ENCODE measurements around the gene SCAND1.

The SCAND1 gene

GRCh38 chr20:35934050-35934449 is 20.3 kb downstream of the SCAND1 start:
- Histone ChIP-seq H3K9ac (ENCODE audit: low read length) (no peak overlapping the region), H3K36me3 (ENCODE audit: control insufficient read depth, insufficient read depth, low read length, severe bottlenecking) (peaks cover 24% of the 10 kb centered on the region), H3K27me3 (replicated peaks; ENCODE audit: control insufficient read depth, insufficient read depth, low read length) (no peaks in the 10 kb centered on the region), H3K9me3 (ENCODE audit: control insufficient read depth, low read length) (no peaks in the 10 kb centered on the region), H3K4me3 (ENCODE audit: low read length) (no peak overlapping the region), H3K4me1 (ENCODE audit: control insufficient read depth, insufficient read depth, low read length) (no peaks in the 10 kb centered on the region)
- no peak for DNase-seq (ENCODE audit: low read depth)

- H3K36me3 ChIP-seq (ENCODE audit: control insufficient read depth, insufficient read depth, low read length, severe bottlenecking), result peaks cover 35% of the 10 kb centered on the region
- H3K27me3 ChIP-seq (replicated peaks; ENCODE audit: control insufficient read depth, insufficient read depth, low read length), result no peaks in the 10 kb centered on the region
- H3K4me3 ChIP-seq (ENCODE audit: low read length), result no peak overlapping the region
- H3K9ac ChIP-seq (ENCODE audit: low read length), result no peak overlapping the region
- H3K4me1 ChIP-seq (ENCODE audit: control insufficient read depth, insufficient read depth, low read length), result no peaks in the 10 kb centered on the region
- H3K9me3 ChIP-seq (ENCODE audit: control insufficient read depth, low read length), result no peaks in the 10 kb centered on the region
- DNase-seq (ENCODE audit: low read depth), result no peak
These were observed 25.0 kb downstream of the SCAND1 start for GRCh38 chr20:35929301-35929700.

DNA sequence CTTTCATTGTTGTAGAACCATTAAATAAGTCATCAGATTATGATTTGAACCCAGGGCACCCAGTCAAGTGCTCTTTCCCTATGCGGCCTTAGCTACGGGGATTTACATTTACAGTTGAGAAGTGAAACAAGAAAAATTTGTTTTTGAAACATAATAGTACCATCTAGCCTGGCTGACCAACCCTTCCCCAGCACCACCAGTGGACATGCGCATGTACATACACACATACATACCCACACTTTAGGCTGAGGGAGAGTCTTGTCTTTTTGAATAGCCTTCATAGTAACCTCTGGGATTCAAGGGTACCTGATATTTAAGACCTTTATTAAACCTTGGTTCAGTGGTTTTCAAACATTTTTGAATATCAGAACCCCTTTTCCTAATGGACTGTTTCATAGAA is 33.8 kb downstream of the SCAND1 start:
- no peak for DNase-seq (ENCODE audit: low read depth)
- H3K36me3 ChIP-seq (ENCODE audit: control insufficient read depth, insufficient read depth, low read length, severe bottlenecking), result peaks cover 41% of the 10 kb centered on the region
- no peaks in the 10 kb centered on the region for H3K27me3 ChIP-seq (replicated peaks; ENCODE audit: control insufficient read depth, insufficient read depth, low read length)
- no peak overlapping the region for H3K4me3 ChIP-seq (ENCODE audit: low read length)
- H3K9ac ChIP-seq (ENCODE audit: low read length), result no peak overlapping the region
- no peaks in the 10 kb centered on the region for H3K4me1 ChIP-seq (ENCODE audit: control insufficient read depth, insufficient read depth, low read length)
- H3K9me3 ChIP-seq (ENCODE audit: control insufficient read depth, low read length), result no peaks in the 10 kb centered on the region

- Histone ChIP-seq H3K36me3 (ENCODE audit: control insufficient read depth, insufficient read depth, low read length, severe bottlenecking) (peaks cover 62% of the 10 kb centered on the region), H3K4me1 (ENCODE audit: control insufficient read depth, insufficient read depth, low read length) (no peaks in the 10 kb centered on the region), H3K27me3 (replicated peaks; ENCODE audit: control insufficient read depth, insufficient read depth, low read length) (no peaks in the 10 kb centered on the region), H3K9me3 (ENCODE audit: control insufficient read depth, low read length) (no peaks in the 10 kb centered on the region), H3K9ac (ENCODE audit: low read length) (no peak overlapping the region), H3K4me3 (ENCODE audit: low read length) (no peak overlapping the region)
- no peak for DNase-seq (ENCODE audit: low read depth)
These were observed 36.3 kb downstream of the SCAND1 start for GRCh38 chr20:35918021-35918420.

DNA sequence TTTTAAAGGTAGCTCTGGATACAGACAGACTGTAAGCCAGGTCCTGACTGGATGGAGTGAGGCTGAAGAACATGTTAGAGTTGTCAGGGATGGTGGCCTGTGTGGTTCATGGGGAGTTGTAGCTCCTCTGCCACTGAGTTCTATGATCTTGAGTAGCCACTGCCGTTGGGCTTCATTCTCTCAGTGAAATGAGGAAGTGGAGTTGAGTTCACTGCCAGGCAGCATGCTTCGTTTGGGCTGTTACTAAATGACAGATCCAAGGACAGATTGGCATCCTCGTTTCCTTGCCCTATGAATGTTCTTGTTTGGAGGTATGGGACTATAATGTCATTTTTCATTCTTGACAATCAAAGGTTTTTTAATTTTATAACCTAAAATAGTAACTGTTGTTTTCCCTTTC is 37.2 kb downstream of the SCAND1 start:
- H3K4me1 ChIP-seq (ENCODE audit: control insufficient read depth, insufficient read depth, low read length), result no peaks in the 10 kb centered on the region
- H3K9ac ChIP-seq (ENCODE audit: low read length), result no peak overlapping the region
- H3K9me3 ChIP-seq (ENCODE audit: control insufficient read depth, low read length), result no peaks in the 10 kb centered on the region
- peaks cover 61% of the 10 kb centered on the region for H3K36me3 ChIP-seq (ENCODE audit: control insufficient read depth, insufficient read depth, low read length, severe bottlenecking)
- H3K27me3 ChIP-seq (replicated peaks; ENCODE audit: control insufficient read depth, insufficient read depth, low read length), result no peaks in the 10 kb centered on the region
- DNase-seq (ENCODE audit: low read depth), result no peak
- H3K4me3 ChIP-seq (ENCODE audit: low read length), result no peak overlapping the region

GRCh38 chr20:35912881-35913280 is 41.4 kb downstream of the SCAND1 start:
- DNase-seq (ENCODE audit: low read depth), result no peak
- peaks cover 40% of the 10 kb centered on the region for H3K36me3 ChIP-seq (ENCODE audit: control insufficient read depth, insufficient read depth, low read length, severe bottlenecking)

GRCh38 chr20:35910254-35910653 is 44.0 kb downstream of the SCAND1 start:
- Histone ChIP-seq H3K9ac (ENCODE audit: low read length) (no peak overlapping the region), H3K4me3 (ENCODE audit: low read length) (no peak overlapping the region), H3K4me1 (ENCODE audit: control insufficient read depth, insufficient read depth, low read length) (no peaks in the 10 kb centered on the region), H3K27me3 (replicated peaks; ENCODE audit: control insufficient read depth, insufficient read depth, low read length) (no peaks in the 10 kb centered on the region), H3K9me3 (ENCODE audit: control insufficient read depth, low read length) (no peaks in the 10 kb centered on the region), H3K36me3 (ENCODE audit: control insufficient read depth, insufficient read depth, low read length, severe bottlenecking) (peaks cover 21% of the 10 kb centered on the region)
- no peak for DNase-seq (ENCODE audit: low read depth)

More at GRCh38 chr20:35912881-35913280, 41.4 kb downstream of the SCAND1 start:
- Histone ChIP-seq H3K27me3 (replicated peaks; ENCODE audit: control insufficient read depth, insufficient read depth, low read length) (no peaks in the 10 kb centered on the region), H3K4me3 (ENCODE audit: low read length) (no peak overlapping the region), H3K9me3 (ENCODE audit: control insufficient read depth, low read length) (no peaks in the 10 kb centered on the region), H3K4me1 (ENCODE audit: control insufficient read depth, insufficient read depth, low read length) (no peaks in the 10 kb centered on the region), H3K9ac (ENCODE audit: low read length) (no peak overlapping the region)

- no peak overlapping the region for H3K9ac ChIP-seq (ENCODE audit: low read length)
- DNase-seq (ENCODE audit: low read depth), result no peak
- H3K4me3 ChIP-seq (ENCODE audit: low read length), result no peak overlapping the region
- no peaks in the 10 kb centered on the region for H3K27me3 ChIP-seq (replicated peaks; ENCODE audit: control insufficient read depth, insufficient read depth, low read length)
- H3K9me3 ChIP-seq (ENCODE audit: control insufficient read depth, low read length), result no peaks in the 10 kb centered on the region
- H3K36me3 ChIP-seq (ENCODE audit: control insufficient read depth, insufficient read depth, low read length, severe bottlenecking), result peaks cover 21% of the 10 kb centered on the region
- no peaks in the 10 kb centered on the region for H3K4me1 ChIP-seq (ENCODE audit: control insufficient read depth, insufficient read depth, low read length)
These were observed 44.5 kb downstream of the SCAND1 start for GRCh38 chr20:35909796-35910195.

DNA sequence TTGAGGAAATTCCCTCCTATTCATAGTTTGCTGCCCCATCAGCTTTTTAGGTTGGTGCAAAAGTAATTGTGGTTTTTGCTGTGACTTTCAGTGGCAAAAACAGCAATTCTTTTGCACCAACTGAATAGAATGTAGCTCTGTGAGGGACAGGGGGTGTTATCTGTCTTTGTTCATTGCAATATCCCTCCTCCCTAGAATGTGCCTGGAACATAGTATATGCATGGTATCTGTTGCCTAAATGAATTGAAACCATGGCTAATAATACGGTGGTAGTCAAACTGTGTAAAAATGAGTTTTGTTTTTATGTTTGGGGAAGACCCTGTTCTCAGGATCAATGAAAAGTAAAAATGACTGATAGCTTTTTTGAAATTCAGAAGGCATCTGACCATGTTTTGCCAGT is 45.1 kb downstream of the SCAND1 start:
- DNase-seq (ENCODE audit: low read depth), result no peak
- peaks cover 15% of the 10 kb centered on the region for H3K36me3 ChIP-seq (ENCODE audit: control insufficient read depth, insufficient read depth, low read length, severe bottlenecking)
- H3K9ac ChIP-seq (ENCODE audit: low read length), result no peak overlapping the region
- no peaks in the 10 kb centered on the region for H3K4me1 ChIP-seq (ENCODE audit: control insufficient read depth, insufficient read depth, low read length)
- no peaks in the 10 kb centered on the region for H3K9me3 ChIP-seq (ENCODE audit: control insufficient read depth, low read length)
- H3K27me3 ChIP-seq (replicated peaks; ENCODE audit: control insufficient read depth, insufficient read depth, low read length), result no peaks in the 10 kb centered on the region
- H3K4me3 ChIP-seq (ENCODE audit: low read length), result no peak overlapping the region

GRCh38 chr20:35908007-35908406 is 46.3 kb downstream of the SCAND1 start:
- DNase-seq (ENCODE audit: low read depth), result no peak
- H3K9me3 ChIP-seq (ENCODE audit: control insufficient read depth, low read length), result no peaks in the 10 kb centered on the region
- no peak overlapping the region for H3K9ac ChIP-seq (ENCODE audit: low read length)
- no peak overlapping the region for H3K4me3 ChIP-seq (ENCODE audit: low read length)
- H3K36me3 ChIP-seq (ENCODE audit: control insufficient read depth, insufficient read depth, low read length, severe bottlenecking), result peaks cover 3% of the 10 kb centered on the region
- no peaks in the 10 kb centered on the region for H3K27me3 ChIP-seq (replicated peaks; ENCODE audit: control insufficient read depth, insufficient read depth, low read length)
- H3K4me1 ChIP-seq (ENCODE audit: control insufficient read depth, insufficient read depth, low read length), result no peaks in the 10 kb centered on the region

DNA sequence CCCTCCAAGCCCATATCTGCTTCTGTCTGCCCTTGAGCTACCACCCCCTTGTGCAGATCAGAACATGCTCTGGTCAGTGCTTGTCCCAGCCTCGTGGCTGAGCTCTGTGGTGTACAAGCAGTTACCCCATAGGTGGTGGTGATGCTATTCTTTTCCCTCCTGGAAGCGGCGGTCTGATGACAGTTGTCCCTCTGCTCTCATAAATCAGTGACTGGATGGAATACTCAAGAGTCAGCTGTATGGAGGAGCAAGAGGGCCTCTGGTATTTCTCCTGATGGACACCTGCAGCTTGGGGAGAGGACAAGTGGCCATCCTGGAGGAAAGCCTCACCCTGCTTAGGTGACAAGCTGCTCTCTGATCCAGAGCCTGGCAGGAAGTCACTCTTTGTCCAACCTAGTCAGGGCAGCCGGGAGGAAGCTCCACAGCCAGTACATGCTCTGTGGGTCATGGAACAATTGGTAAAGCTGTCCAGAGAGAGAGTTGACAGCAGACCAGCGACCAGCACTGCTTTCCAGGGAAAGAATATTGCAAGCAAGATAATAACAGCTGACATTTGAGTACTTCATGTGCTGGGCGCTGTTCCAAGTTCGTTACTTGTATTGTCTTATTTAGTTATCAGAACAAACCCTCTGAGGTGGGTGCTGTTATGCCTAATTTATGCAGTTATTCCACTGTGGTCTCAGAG is 47.1 kb downstream of the SCAND1 start:
- Histone ChIP-seq H3K9ac (ENCODE audit: low read length) (no peak overlapping the region), H3K4me1 (ENCODE audit: control insufficient read depth, insufficient read depth, low read length) (peaks cover 6% of the 10 kb centered on the region), H3K4me3 (ENCODE audit: low read length) (no peak overlapping the region), H3K36me3 (ENCODE audit: control insufficient read depth, insufficient read depth, low read length, severe bottlenecking) (peaks cover 3% of the 10 kb centered on the region), H3K27me3 (replicated peaks; ENCODE audit: control insufficient read depth, insufficient read depth, low read length) (no peaks in the 10 kb centered on the region), H3K9me3 (ENCODE audit: control insufficient read depth, low read length) (no peaks in the 10 kb centered on the region)
- DNase-seq (ENCODE audit: low read depth), result no peak
